Ecto neural progenitor cell (in vitro differentiated cells): Measurements from ENCODE around the gene RDH16.
A peak's percentile ranks its signal among the peaks of the same experiment; 100 is the strongest.
"Not testable (repeated sequence)": the region's sequence is repeated elsewhere in the genome, so short reads cannot be mapped to it uniquely, and the experiment has no call there.

Experiments used
- DNase-seq: peaks from one replicate; pipeline ENCODE4 v3.0.0-alpha.2; 2018; ENCODE audit warnings: low spot score

RDH16 gene

GRCh38 chr12:56953314-56953713, 4.1 kb downstream of the RDH16 start:
- no peak for DNase-seq

GRCh38 chr12:56951582-56952339, 5.6 kb downstream of the RDH16 start:
- peak; percentile 39 for DNase-seq

- DNase-seq = no peak
Observed at GRCh38 chr12:56948881-56949280, 8.5 kb downstream of the RDH16 start.

- DNase-seq = peak; percentile 20
Observed at GRCh38 chr12:56948457-56948777, 9.0 kb downstream of the RDH16 start.

GRCh38 chr12:56947633-56948456, 9.6 kb downstream of the RDH16 start:
- DNase-seq = peak; percentile 25

GRCh38 chr12:56943878-56944277, 13.5 kb downstream of the RDH16 start:
- DNase-seq = no peak

- DNase-seq = peak; percentile 15
Observed at GRCh38 chr12:56943374-56943773, 14.0 kb downstream of the RDH16 start.

- no peak for DNase-seq
Observed at GRCh38 chr12:56941299-56942017, 15.9 kb downstream of the RDH16 start.

GRCh38 chr12:56940942-56941298, 16.5 kb downstream of the RDH16 start:
- DNase-seq = not testable (repeated sequence)

- DNase-seq = no peak
Observed at GRCh38 chr12:56935752-56936151, 21.7 kb downstream of the RDH16 start.

- DNase-seq = no peak
Observed at GRCh38 chr12:56935157-56935556, 22.3 kb downstream of the RDH16 start.

GRCh38 chr12:56933826-56934625, 23.4 kb downstream of the RDH16 start, which contains the start of gene SDR9C7:
TSS of gene SDR9C7 (minus strand) at chr12:56934408. CDS start at chr12:56934261, 147 bp downstream.
- DNase-seq = peak; percentile 41

GRCh38 chr12:56932867-56933266, 24.5 kb downstream of the RDH16 start:
- peak; percentile 44 for DNase-seq

GRCh38 chr12:56932146-56932545, 25.3 kb downstream of the RDH16 start:
- DNase-seq = no peak

- DNase-seq = no peak
Observed at GRCh38 chr12:56931474-56931978, 25.9 kb downstream of the RDH16 start.

GRCh38 chr12:56930241-56930640, 27.2 kb downstream of the RDH16 start:
- no peak for DNase-seq

- DNase-seq = no peak
Observed at GRCh38 chr12:56929780-56930179, 27.6 kb downstream of the RDH16 start.

- DNase-seq = no peak
Observed at GRCh38 chr12:56928262-56928661, 29.1 kb downstream of the RDH16 start.

GRCh38 chr12:56927281-56927680, 30.1 kb downstream of the RDH16 start:
- DNase-seq = no peak

GRCh38 chr12:56922031-56922430, 35.4 kb downstream of the RDH16 start:
- no peak for DNase-seq

GRCh38 chr12:56921346-56921745, 36.1 kb downstream of the RDH16 start:
- no peak for DNase-seq

- not testable (repeated sequence) for DNase-seq
Observed at GRCh38 chr12:56918139-56918538, 39.3 kb downstream of the RDH16 start.
